ENCODE measurements around the gene C1orf141. TPM values are rescaled to one million over a fixed set of nuclear protein-coding genes. Genes with fewer than 3 reads are reported as not detected.

Gene C1orf141
- total RNA-seq, 1 experiment from 2014 or later: 0.14 TPM

GRCh38 chr1:67130673-67131072 lies 4.1 kb downstream of the C1orf141 start:
- no peaks in the 10 kb centered on the region for H3K9me3 ChIP-seq (replicated peaks)
- no peaks in the 10 kb centered on the region for H3K36me3 ChIP-seq
- no peaks in the 10 kb centered on the region for H3K27me3 ChIP-seq
- H3K4me1 ChIP-seq: no peaks in the 10 kb centered on the region
- no peak overlapping the region for H3K27ac ChIP-seq
- no peak for DNase-seq
- no peak overlapping the region for H3K4me3 ChIP-seq

- no peak for DNase-seq
- Histone ChIP-seq H3K36me3 (no peaks in the 10 kb centered on the region), H3K4me3 (no peak overlapping the region), H3K9me3 (replicated peaks) (no peaks in the 10 kb centered on the region), H3K27me3 (no peaks in the 10 kb centered on the region), H3K4me1 (no peaks in the 10 kb centered on the region), H3K27ac (no peak overlapping the region)
These were observed 7.8 kb downstream of the C1orf141 start for GRCh38 chr1:67126974-67127373.

- no peaks in the 10 kb centered on the region for H3K4me1 ChIP-seq
- no peaks in the 10 kb centered on the region for H3K27me3 ChIP-seq
- H3K4me3 ChIP-seq: no peak overlapping the region
- no peaks in the 10 kb centered on the region for H3K36me3 ChIP-seq
- H3K27ac ChIP-seq: no peak overlapping the region
- peaks cover 1% of the 10 kb centered on the region; the same call in 1 of the 2 replicates for H3K9me3 ChIP-seq (replicated peaks)
- no peak for DNase-seq
These were observed 8.5 kb downstream of the C1orf141 start for GRCh38 chr1:67126111-67126746.

- Histone ChIP-seq H3K4me1 (no peaks in the 10 kb centered on the region; the same call in 1 of the 2 replicates), H3K9me3 (replicated peaks) (peaks cover 7% of the 10 kb centered on the region; the same call in 1 of the 2 replicates), H3K4me3 (no peak overlapping the region), H3K36me3 (no peaks in the 10 kb centered on the region), H3K27ac (no peak overlapping the region), H3K27me3 (no peaks in the 10 kb centered on the region)
- DNase-seq: no peak
These were observed 10.3 kb downstream of the C1orf141 start for GRCh38 chr1:67124455-67124854.

GRCh38 chr1:67120855-67121619 lies 13.7 kb downstream of the C1orf141 start:
- H3K4me3 ChIP-seq: no peak overlapping the region
- H3K27ac ChIP-seq: no peak overlapping the region
- H3K9me3 ChIP-seq (replicated peaks): peaks cover 7% of the 10 kb centered on the region; the same call in 1 of the 2 replicates
- H3K4me1 ChIP-seq: peaks cover 10% of the 10 kb centered on the region
- H3K36me3 ChIP-seq: no peaks in the 10 kb centered on the region
- H3K27me3 ChIP-seq: no peaks in the 10 kb centered on the region
- DNase-seq: no peak

GRCh38 chr1:67118646-67119045 lies 16.1 kb downstream of the C1orf141 start:
- H3K9me3 ChIP-seq (replicated peaks): peaks cover 7% of the 10 kb centered on the region; the same call in 1 of the 2 replicates
- peaks cover 10% of the 10 kb centered on the region for H3K4me1 ChIP-seq
- H3K4me3 ChIP-seq: no peak overlapping the region
- peak; percentile 24 to 57 for DNase-seq
- H3K27me3 ChIP-seq: no peaks in the 10 kb centered on the region
- H3K27ac ChIP-seq: peak overlapping the region; percentile 15; the same call in 1 of the 2 replicates
- H3K36me3 ChIP-seq: no peaks in the 10 kb centered on the region

- H3K4me1 ChIP-seq: peaks cover 10% of the 10 kb centered on the region
- no peaks in the 10 kb centered on the region for H3K27me3 ChIP-seq
- no peak for DNase-seq
These were observed 16.6 kb downstream of the C1orf141 start for GRCh38 chr1:67118191-67118590.

GRCh38 chr1:67114162-67114561 lies 20.6 kb downstream of the C1orf141 start:
- no peak overlapping the region for H3K4me3 ChIP-seq
- H3K4me1 ChIP-seq: peaks cover 10% of the 10 kb centered on the region
- H3K27ac ChIP-seq: no peak overlapping the region
- H3K36me3 ChIP-seq: no peaks in the 10 kb centered on the region
- no peaks in the 10 kb centered on the region for H3K27me3 ChIP-seq
- DNase-seq: no peak
- H3K9me3 ChIP-seq (replicated peaks): no peaks in the 10 kb centered on the region

More at GRCh38 chr1:67118191-67118590, 16.6 kb downstream of the C1orf141 start:
- no peak overlapping the region for H3K4me3 ChIP-seq
- H3K36me3 ChIP-seq: no peaks in the 10 kb centered on the region
- H3K9me3 ChIP-seq (replicated peaks): peaks cover 7% of the 10 kb centered on the region; the same call in 1 of the 2 replicates
- H3K27ac ChIP-seq: peak overlapping the region; percentile 15; the same call in 1 of the 2 replicates

GRCh38 chr1:67110352-67110751 lies 24.4 kb downstream of the C1orf141 start:
- no peaks in the 10 kb centered on the region for H3K9me3 ChIP-seq (replicated peaks)
- no peaks in the 10 kb centered on the region for H3K36me3 ChIP-seq
- no peak overlapping the region for H3K27ac ChIP-seq
- H3K27me3 ChIP-seq: no peaks in the 10 kb centered on the region
- no peak for DNase-seq
- H3K4me3 ChIP-seq: no peak overlapping the region
- no peaks in the 10 kb centered on the region for H3K4me1 ChIP-seq

GRCh38 chr1:67105508-67105907 lies 29.3 kb downstream of the C1orf141 start:
- H3K9me3 ChIP-seq (replicated peaks): no peaks in the 10 kb centered on the region

GRCh38 chr1:67103548-67103947 lies 31.2 kb downstream of the C1orf141 start:
- Histone ChIP-seq H3K27me3 (no peaks in the 10 kb centered on the region), H3K27ac (no peak overlapping the region), H3K36me3 (no peaks in the 10 kb centered on the region), H3K4me3 (no peak overlapping the region), H3K9me3 (replicated peaks) (no peaks in the 10 kb centered on the region), H3K4me1 (no peaks in the 10 kb centered on the region)
- DNase-seq: no peak

More at GRCh38 chr1:67105508-67105907, 29.3 kb downstream of the C1orf141 start:
- H3K4me3 ChIP-seq: no peak overlapping the region
- no peaks in the 10 kb centered on the region for H3K36me3 ChIP-seq
- no peaks in the 10 kb centered on the region for H3K27me3 ChIP-seq
- no peak for DNase-seq
- H3K27ac ChIP-seq: no peak overlapping the region
- no peaks in the 10 kb centered on the region for H3K4me1 ChIP-seq

- Histone ChIP-seq H3K27me3 (no peaks in the 10 kb centered on the region), H3K4me3 (no peak overlapping the region), H3K4me1 (peaks cover 20% of the 10 kb centered on the region), H3K9me3 (replicated peaks) (no peaks in the 10 kb centered on the region), H3K27ac (no peak overlapping the region), H3K36me3 (no peaks in the 10 kb centered on the region)
- no peak for DNase-seq
These were observed 33.9 kb downstream of the C1orf141 start for GRCh38 chr1:67100833-67101232.

- Histone ChIP-seq H3K4me1 (peaks cover 20% of the 10 kb centered on the region), H3K36me3 (no peaks in the 10 kb centered on the region), H3K27me3 (no peaks in the 10 kb centered on the region), H3K27ac (peak overlapping the region; percentile 81), H3K4me3 (no peak overlapping the region), H3K9me3 (replicated peaks) (no peaks in the 10 kb centered on the region)
- peak; percentile 69 to 88 for DNase-seq
These were observed 37.5 kb downstream of the C1orf141 start for GRCh38 chr1:67097305-67097704.

GRCh38 chr1:67094191-67094590 lies 40.6 kb downstream of the C1orf141 start:
- H3K4me3 ChIP-seq: no peak overlapping the region
- DNase-seq: no peak
- H3K27ac ChIP-seq: no peak overlapping the region
- H3K36me3 ChIP-seq: no peaks in the 10 kb centered on the region
- no peaks in the 10 kb centered on the region for H3K9me3 ChIP-seq (replicated peaks)
- H3K27me3 ChIP-seq: no peaks in the 10 kb centered on the region
- peaks cover 20% of the 10 kb centered on the region for H3K4me1 ChIP-seq

GRCh38 chr1:67089685-67090208 lies 45.0 kb downstream of the C1orf141 start:
- Histone ChIP-seq H3K4me1 (no peaks in the 10 kb centered on the region; the same call in 1 of the 2 replicates), H3K27me3 (no peaks in the 10 kb centered on the region), H3K4me3 (no peak overlapping the region), H3K27ac (no peak overlapping the region), H3K36me3 (no peaks in the 10 kb centered on the region), H3K9me3 (replicated peaks) (no peaks in the 10 kb centered on the region)
- DNase-seq: no peak

Measured in SJCRH30 (cell line).